Activated CD4-positive, alpha-beta T cell treated with anti-CD3 and anti-CD28 coated beads, Interleukin-2, amount 10 ng/mL, durations not matched to agents 24 days and 14 days (primary cell): ENCODE results near the gene TM7SF2. TPM values are rescaled to one million over a fixed set of nuclear protein-coding genes. Genes with fewer than 3 reads are reported as not detected.

Experiments
- DNase-seq: peaks from one replicate; pipeline ENCODE4 v3.0.0; 2022
- H3K27ac Mint-ChIP-seq: one replicate; pipeline ENCODE4 v1.8.0; 2022; ENCODE audit warnings: mild to moderate bottlenecking, mixed read lengths
- H3K27me3 Mint-ChIP-seq: one replicate; pipeline ENCODE4 v1.8.0; 2022; ENCODE audit warnings: mixed read lengths
- H3K36me3 Mint-ChIP-seq: one replicate; pipeline ENCODE4 v1.8.0; 2022; ENCODE audit warnings: low read depth, mild to moderate bottlenecking, mixed read lengths
- H3K4me1 Mint-ChIP-seq: one replicate; pipeline ENCODE4 v1.8.0; 2021; ENCODE audit warnings: mixed read lengths
- H3K4me3 Mint-ChIP-seq: one replicate; pipeline ENCODE4 v1.8.0; 2022; ENCODE audit warnings: mild to moderate bottlenecking, moderate library complexity, mixed read lengths
- H3K9me3 Mint-ChIP-seq: one replicate; pipeline ENCODE4 v1.8.0; 2021; ENCODE audit warnings: mixed read lengths
- intact Hi-C: fragments of 100-400 bp; cut with micrococcal nuclease; formaldehyde crosslinking; loops from one replicate; pipeline ENCODE4 v1.15.1; 2023
- total RNA-seq: library from RNA; stranded (reverse); gene quantifications from 2 replicates; pipeline ENCODE4 v1.2.3, GENCODE V29; 2022

Gene TM7SF2
- total RNA-seq = 28.2 and 28.9 TPM in 2 replicates

GRCh38 chr11:65111744-65112545, at the start of gene TM7SF2:
TSS of gene TM7SF2 (plus strand) at chr11:65111872. CDS start at chr11:65112016, 144 bp downstream.
- Mint-ChIP-seq H3K27ac (peak within 1 kb of the TSS; percentile 93), H3K4me1 (peaks cover 25% of the 10 kb centered on the region), H3K9me3 (no peaks in the 10 kb centered on the region), H3K4me3 (peak within 1 kb of the TSS; percentile 98), H3K27me3 (no peaks in the 10 kb centered on the region), H3K36me3 (peaks cover 15% of the 10 kb centered on the region)
- intact Hi-C loops = loop anchor here (2.0 to 5.0 kb wide), 4 partner anchors 69 to 335 kb away; partner anchors contain the start of genes ARL2, CAPN1, SF1 and SNX15
- peak; percentile 98 for DNase-seq

- no peaks in the 10 kb centered on the region for H3K27me3 Mint-ChIP-seq
- peaks cover 11% of the 10 kb centered on the region for H3K4me1 Mint-ChIP-seq
- DNase-seq = no peak
- H3K9me3 Mint-ChIP-seq = no peaks in the 10 kb centered on the region
- no peak overlapping the region for H3K27ac Mint-ChIP-seq
- H3K4me3 Mint-ChIP-seq = no peak overlapping the region
- no peaks in the 10 kb centered on the region for H3K36me3 Mint-ChIP-seq
- intact Hi-C loops = no loop called here
Measured at GRCh38 chr11:65063532-65063931, 48.1 kb upstream of the TM7SF2 start.

- intact Hi-C loops = no loop called here
- H3K27ac Mint-ChIP-seq = no peak overlapping the region
Measured at GRCh38 chr11:65064847-65065240, 46.8 kb upstream of the TM7SF2 start.

GRCh38 chr11:65065851-65066250, 45.8 kb upstream of the TM7SF2 start:
- Mint-ChIP-seq H3K4me3 (no peak overlapping the region), H3K4me1 (peaks cover 3% of the 10 kb centered on the region), H3K27me3 (no peaks in the 10 kb centered on the region), H3K9me3 (no peaks in the 10 kb centered on the region), H3K27ac (no peak overlapping the region), H3K36me3 (no peaks in the 10 kb centered on the region)
- no peak for DNase-seq
- intact Hi-C loops = no loop called here

More at GRCh38 chr11:65064847-65065240, 46.8 kb upstream of the TM7SF2 start:
- Mint-ChIP-seq H3K4me3 (no peak overlapping the region), H3K4me1 (peaks cover 11% of the 10 kb centered on the region), H3K27me3 (no peaks in the 10 kb centered on the region), H3K9me3 (no peaks in the 10 kb centered on the region), H3K36me3 (no peaks in the 10 kb centered on the region)
- no peak for DNase-seq

- intact Hi-C loops = no loop called here
- H3K27ac Mint-ChIP-seq = no peak overlapping the region
- no peaks in the 10 kb centered on the region for H3K4me1 Mint-ChIP-seq
- no peaks in the 10 kb centered on the region for H3K9me3 Mint-ChIP-seq
- H3K36me3 Mint-ChIP-seq = no peaks in the 10 kb centered on the region
- no peak for DNase-seq
- H3K27me3 Mint-ChIP-seq = no peaks in the 10 kb centered on the region
- H3K4me3 Mint-ChIP-seq = no peak overlapping the region
Measured at GRCh38 chr11:65066315-65066714, 45.4 kb upstream of the TM7SF2 start.

- DNase-seq = no peak
- Mint-ChIP-seq H3K27me3 (no peaks in the 10 kb centered on the region), H3K4me1 (no peaks in the 10 kb centered on the region), H3K9me3 (no peaks in the 10 kb centered on the region), H3K4me3 (no peak overlapping the region), H3K27ac (no peak overlapping the region), H3K36me3 (no peaks in the 10 kb centered on the region)
- intact Hi-C loops = no loop called here
Measured at GRCh38 chr11:65066805-65067291, 44.8 kb upstream of the TM7SF2 start.

GRCh38 chr11:65067446-65067845, 44.2 kb upstream of the TM7SF2 start:
- Mint-ChIP-seq H3K27ac (no peak overlapping the region), H3K36me3 (no peaks in the 10 kb centered on the region), H3K4me1 (no peaks in the 10 kb centered on the region), H3K4me3 (no peak overlapping the region), H3K27me3 (no peaks in the 10 kb centered on the region), H3K9me3 (no peaks in the 10 kb centered on the region)
- no peak for DNase-seq
- intact Hi-C loops = no loop called here

GRCh38 chr11:65069217-65069616, 42.5 kb upstream of the TM7SF2 start:
- Mint-ChIP-seq H3K4me1 (no peaks in the 10 kb centered on the region), H3K36me3 (no peaks in the 10 kb centered on the region), H3K27ac (no peak overlapping the region), H3K27me3 (no peaks in the 10 kb centered on the region), H3K4me3 (no peak overlapping the region), H3K9me3 (no peaks in the 10 kb centered on the region)
- intact Hi-C loops = no loop called here
- DNase-seq = no peak

GRCh38 chr11:65071907-65072630, 39.6 kb upstream of the TM7SF2 start:
- DNase-seq = no peak
- H3K4me1 Mint-ChIP-seq = peaks cover 2% of the 10 kb centered on the region
- no peak overlapping the region for H3K27ac Mint-ChIP-seq
- no peaks in the 10 kb centered on the region for H3K9me3 Mint-ChIP-seq
- H3K4me3 Mint-ChIP-seq = no peak overlapping the region
- no peaks in the 10 kb centered on the region for H3K27me3 Mint-ChIP-seq
- intact Hi-C loops = no loop called here
- peaks cover 7% of the 10 kb centered on the region for H3K36me3 Mint-ChIP-seq

GRCh38 chr11:65072631-65072966, 39.1 kb upstream of the TM7SF2 start:
- Mint-ChIP-seq H3K4me3 (no peak overlapping the region), H3K27ac (no peak overlapping the region), H3K27me3 (no peaks in the 10 kb centered on the region), H3K36me3 (peaks cover 12% of the 10 kb centered on the region), H3K4me1 (peaks cover 4% of the 10 kb centered on the region), H3K9me3 (no peaks in the 10 kb centered on the region)
- DNase-seq = no peak
- intact Hi-C loops = no loop called here

- Mint-ChIP-seq H3K27me3 (no peaks in the 10 kb centered on the region), H3K9me3 (no peaks in the 10 kb centered on the region), H3K27ac (no peak overlapping the region), H3K4me1 (peaks cover 31% of the 10 kb centered on the region), H3K36me3 (peaks cover 46% of the 10 kb centered on the region), H3K4me3 (no peak overlapping the region)
- intact Hi-C loops = no loop called here
- DNase-seq = no peak
Measured at GRCh38 chr11:65077451-65077850, 34.2 kb upstream of the TM7SF2 start.

- Mint-ChIP-seq H3K9me3 (no peaks in the 10 kb centered on the region), H3K27ac (peak overlapping the region; percentile 65), H3K27me3 (no peaks in the 10 kb centered on the region), H3K4me3 (no peak overlapping the region), H3K36me3 (peaks cover 52% of the 10 kb centered on the region), H3K4me1 (peaks cover 37% of the 10 kb centered on the region)
- intact Hi-C loops = no loop called here
- DNase-seq = peak; percentile 92
Measured at GRCh38 chr11:65078151-65078550, 33.5 kb upstream of the TM7SF2 start.

GRCh38 chr11:65078786-65079342, 32.8 kb upstream of the TM7SF2 start:
- Mint-ChIP-seq H3K9me3 (no peaks in the 10 kb centered on the region), H3K36me3 (peaks cover 57% of the 10 kb centered on the region), H3K4me3 (no peak overlapping the region), H3K27me3 (peaks cover under 1% of the 10 kb centered on the region), H3K4me1 (peaks cover 43% of the 10 kb centered on the region), H3K27ac (peak overlapping the region; percentile 65)
- no peak for DNase-seq
- intact Hi-C loops = no loop called here
